Sigmoid colon (tissue), 4 donors: ENCODE measurements around the gene SPP2.

Source experiments
- CTCF ChIP-seq, 4 experiments: fragments of 450-650 bp in 3 of 4; fragments of 200-600 bp in 1 of 4; IDR thresholded peaks; one replicate each; pipeline ENCODE4 v1.5.1; 2016 to 2019; ENCODE audit warnings: antibody characterized with exemption in 4 of 4, mild to moderate bottlenecking in 3 of 4, moderate library complexity in 2 of 4
- EP300 ChIP-seq, 4 donors: sonication (generic); formaldehyde crosslinking; IDR thresholded peaks; one replicate each; pipeline ENCODE4 v1.6.1; 2017; ENCODE audit warnings: antibody characterized with exemption in 4 of 4

GRCh38 chr2:234074751-234075517 lies 24.4 kb downstream of the SPP2 start:
- TF ChIP-seq CTCF (IDR thresholded peaks at IDR 0.05): no peak
- no peak for TF ChIP-seq EP300 (IDR thresholded peaks at IDR 0.05)
